HG03103 (cell line): ENCODE data around the gene NOP9.
A peak's percentile ranks its signal among the peaks of the same experiment; 100 is the strongest.

ENCODE experiments used
- ATAC-seq: cut with Tn5 transposase; IDR thresholded peaks from one replicate; pipeline ENCODE4 v1.9.1; 2021; ENCODE audit warnings: low read depth; ENCODE audit not compliant: unreplicated experiment

Gene NOP9

GRCh38 chr14:24280797-24281460 is 18.7 kb upstream of the NOP9 start:
- no peak for ATAC-seq

GRCh38 chr14:24281636-24282035 is 18.0 kb upstream of the NOP9 start:
- ATAC-seq: no peak

- no peak for ATAC-seq
Measured at GRCh38 chr14:24282736-24283135, 16.9 kb upstream of the NOP9 start.

GRCh38 chr14:24283796-24284460 is 15.7 kb upstream of the NOP9 start:
- no peak for ATAC-seq

- no peak for ATAC-seq
Measured at GRCh38 chr14:24284501-24285035, 15.1 kb upstream of the NOP9 start.

GRCh38 chr14:24285351-24285750 is 14.3 kb upstream of the NOP9 start:
- ATAC-seq: no peak

- ATAC-seq: no peak
Measured at GRCh38 chr14:24286996-24287395, 12.7 kb upstream of the NOP9 start.

GRCh38 chr14:24289649-24290280 is 9.9 kb upstream of the NOP9 start:
- no peak for ATAC-seq

- ATAC-seq: no peak
Measured at GRCh38 chr14:24290746-24291145, 8.9 kb upstream of the NOP9 start.

GRCh38 chr14:24291446-24292117 is 8.1 kb upstream of the NOP9 start:
- ATAC-seq: no peak

- no peak for ATAC-seq
Measured at GRCh38 chr14:24292118-24292807, 7.4 kb upstream of the NOP9 start.

- no peak for ATAC-seq
Measured at GRCh38 chr14:24293525-24293924, 6.1 kb upstream of the NOP9 start.

- peak; percentile 55 for ATAC-seq
Measured at GRCh38 chr14:24296341-24297157, 3.1 kb upstream of the NOP9 start.

- ATAC-seq: peak; percentile 24
Measured at GRCh38 chr14:24297190-24297964, 2.3 kb upstream of the NOP9 start.

- no peak for ATAC-seq
Measured at GRCh38 chr14:24298892-24299254, 777 bp upstream of the NOP9 start.

- no peak for ATAC-seq
Measured at GRCh38 chr14:24300326-24300980, 803 bp downstream of the NOP9 start.

- ATAC-seq: no peak
Measured at GRCh38 chr14:24304019-24304387, 4.4 kb downstream of the NOP9 start.

- ATAC-seq: no peak
Measured at GRCh38 chr14:24307156-24307574, 7.5 kb downstream of the NOP9 start.
